Measurements from ENCODE around the gene COQ5.

COQ5 gene

GRCh38 chr12:120483621-120484020, 45.3 kb downstream of the COQ5 start:
- no peak for DNase-seq (ENCODE audit: low read depth, low spot score)

GRCh38 chr12:120481022-120481767, 47.8 kb downstream of the COQ5 start:
- DNase-seq (ENCODE audit: low read depth, low spot score), result no peak

- DNase-seq (ENCODE audit: low read depth, low spot score), result no peak
These were observed 48.7 kb downstream of the COQ5 start for GRCh38 chr12:120480211-120480610.

GRCh38 chr12:120479458-120479857, 49.5 kb downstream of the COQ5 start:
- peak; percentile 41 for DNase-seq (ENCODE audit: low read depth, low spot score)

- no peak for DNase-seq (ENCODE audit: low read depth, low spot score)
These were observed 53.3 kb downstream of the COQ5 start for GRCh38 chr12:120475643-120476042.

- peak; percentile 47 for DNase-seq (ENCODE audit: low read depth, low spot score)
These were observed 54.4 kb downstream of the COQ5 start for GRCh38 chr12:120474616-120474960.

GRCh38 chr12:120473807-120474615, 54.9 kb downstream of the COQ5 start:
- DNase-seq (ENCODE audit: low read depth, low spot score), result no peak

GRCh38 chr12:120472521-120472920, 56.4 kb downstream of the COQ5 start:
- no peak for DNase-seq (ENCODE audit: low read depth, low spot score)

GRCh38 chr12:120470150-120470784, 58.7 kb downstream of the COQ5 start:
- no peak for DNase-seq (ENCODE audit: low read depth, low spot score)

- DNase-seq (ENCODE audit: low read depth, low spot score), result peak; percentile 96
These were observed 59.4 kb downstream of the COQ5 start, which contains the start of gene SRSF9 for GRCh38 chr12:120469450-120470149. SRSF9 (minus strand) TSS chr12:120469748; CDS start chr12:120469609, 139 bp downstream.

GRCh38 chr12:120468821-120469449, 60.0 kb downstream of the COQ5 start:
- DNase-seq (ENCODE audit: low read depth, low spot score), result no peak

GRCh38 chr12:120468325-120468820, 60.6 kb downstream of the COQ5 start:
- DNase-seq (ENCODE audit: low read depth, low spot score), result peak; percentile 74

- DNase-seq (ENCODE audit: low read depth, low spot score), result no peak
These were observed 61.5 kb downstream of the COQ5 start for GRCh38 chr12:120467439-120467838.

GRCh38 chr12:120466560-120467315, 62.2 kb downstream of the COQ5 start:
- peak; percentile 80 for DNase-seq (ENCODE audit: low read depth, low spot score)

GRCh38 chr12:120465756-120466155, 63.2 kb downstream of the COQ5 start:
- no peak for DNase-seq (ENCODE audit: low read depth, low spot score)

GRCh38 chr12:120463712-120464111, 65.2 kb downstream of the COQ5 start:
- no peak for DNase-seq (ENCODE audit: low read depth, low spot score)

GRCh38 chr12:120462099-120462640, 66.8 kb downstream of the COQ5 start:
- no peak for DNase-seq (ENCODE audit: low read depth, low spot score)

GRCh38 chr12:120460157-120460556, 68.8 kb downstream of the COQ5 start:
- no peak for DNase-seq (ENCODE audit: low read depth, low spot score)

- DNase-seq (ENCODE audit: low read depth, low spot score), result peak; percentile 46
These were observed 71.8 kb downstream of the COQ5 start for GRCh38 chr12:120457133-120457532.

- DNase-seq (ENCODE audit: low read depth, low spot score), result no peak
These were observed 73.7 kb downstream of the COQ5 start for GRCh38 chr12:120455302-120455701.
